Vagina (tissue), 2 donors: Measurements from ENCODE around the gene CCT6A. TPM values are rescaled to one million over a fixed set of nuclear protein-coding genes. Genes with fewer than 3 reads are reported as not detected.
"Not testable (repeated sequence)": the region's sequence is repeated elsewhere in the genome, so short reads cannot be mapped to it uniquely, and the experiment has no call there.

Experiments used
- DNase-seq, 2 donors: peaks; one replicate each; pipeline ENCODE4 v3.0.0-alpha.2; 2017; ENCODE audit errors: extremely low spot score in 2 of 2
- H3K27ac ChIP-seq: fragments of 200-600 bp; sonication (generic); one replicate; pipeline ENCODE4 v1.5.1; 2019
- H3K27me3 ChIP-seq: fragments of 200-600 bp; sonication (generic); one replicate; pipeline ENCODE4 v1.5.1; 2019
- H3K36me3 ChIP-seq, 2 donors: fragments of 200-600 bp; sonication (generic); one replicate each; pipeline ENCODE4 v1.5.1; 2017 to 2019
- H3K4me1 ChIP-seq: fragments of 200-600 bp; sonication (generic); one replicate; pipeline ENCODE4 v1.5.1; 2019
- H3K4me3 ChIP-seq, 2 donors: fragments of 200-600 bp; sonication (generic); 1 replicate in 1 of 2; 2 replicates in 1 of 2; pipeline ENCODE4 v1.5.1; 2016 to 2019
- H3K9me3 ChIP-seq: fragments of 200-600 bp; sonication (generic); one replicate; pipeline ENCODE4 v1.5.1; 2019
- CTCF ChIP-seq, 3 experiments: fragments of 450-650 bp in 2 of 3; fragments of 200-600 bp in 1 of 3; sonication (generic) in 1 of 3; IDR thresholded peaks; one replicate each; pipeline ENCODE4 v1.5.1; 2017 to 2019; ENCODE audit warnings: antibody characterized with exemption in 3 of 3, mild to moderate bottlenecking in 2 of 3, moderate library complexity in 2 of 3
- POLR2A ChIP-seq, 2 donors: fragments of 450-650 bp; IDR thresholded peaks; one replicate each; pipeline ENCODE4 v1.6.1; 2017; ENCODE audit warnings: antibody characterized with exemption in 2 of 2, mild to moderate bottlenecking in 2 of 2, moderate library complexity in 2 of 2
- POLR2AphosphoS5 ChIP-seq, 2 donors: sonication (generic); formaldehyde crosslinking; IDR thresholded peaks; one replicate each; pipeline ENCODE4 v1.9.0; 2017; ENCODE audit warnings: antibody characterized with exemption in 2 of 2, mild to moderate bottlenecking in 2 of 2, low read depth in 1 of 2; ENCODE audit not compliant: insufficient read depth in 1 of 2
- intact Hi-C: fragments of 100-400 bp; cut with DNase I; formaldehyde crosslinking; loops from one replicate; pipeline ENCODE4 v1.15.1; 2023
- total RNA-seq: library from RNA; depleted of rRNA; stranded (reverse); fragments of >200 nt; gene quantifications from one replicate; pipeline ENCODE4 v1.2.3, GENCODE V29; 2016

CCT6A gene
- total RNA-seq, 1 donor from 2014 or later: 82.0 TPM

- Histone ChIP-seq H3K9me3 (no peaks in the 10 kb centered on the region), H3K27ac (no peak overlapping the region), H3K36me3 (peaks cover 5 to 49% of the 10 kb centered on the region in 2 donors), H3K27me3 (no peaks in the 10 kb centered on the region), H3K4me1 (peaks cover 7% of the 10 kb centered on the region), H3K4me3 (no peak overlapping the region)
- intact Hi-C loops: no loop called here
- no peak for TF ChIP-seq POLR2AphosphoS5 (IDR thresholded peaks at IDR 0.05; ENCODE audit: insufficient read depth in 1 of 2, low read depth in 1 of 2)
- TF ChIP-seq CTCF (IDR thresholded peaks at IDR 0.05): no peak
- TF ChIP-seq POLR2A (IDR thresholded peaks at IDR 0.05): no peak
- no peak for DNase-seq
Measured at GRCh38 chr7:56099653-56100052, 48.1 kb downstream of the CCT6A start.

- intact Hi-C loops, H3K9me3 ChIP-seq, DNase-seq: not testable (repeated sequence)
Measured at GRCh38 chr7:56104138-56104537, 52.6 kb downstream of the CCT6A start.

GRCh38 chr7:56105508-56105907, 53.9 kb downstream of the CCT6A start:
- intact Hi-C loops: no loop called here
- H3K4me3 ChIP-seq: peak overlapping the region; percentile 79 to 98

More at GRCh38 chr7:56104138-56104537, 52.6 kb downstream of the CCT6A start:
- Histone ChIP-seq H3K4me1 (peaks cover 18% of the 10 kb centered on the region), H3K36me3 (peaks cover 5 to 48% of the 10 kb centered on the region in 2 donors)
- not testable (repeated sequence) for H3K27ac ChIP-seq, H3K4me3 ChIP-seq, H3K27me3 ChIP-seq

GRCh38 chr7:56106108-56107073, 54.8 kb downstream of the CCT6A start, which contains the start of gene CHCHD2:
TSS of gene CHCHD2 (minus strand) at chr7:56106476. CDS start at chr7:56106413, 63 bp downstream.
- Histone ChIP-seq H3K27ac (peak within 1 kb of the TSS; percentile 79), H3K9me3 (no peaks in the 10 kb centered on the region), H3K4me1 (peaks cover 18% of the 10 kb centered on the region), H3K4me3 (peak within 1 kb of the TSS; percentile 79 to 98), H3K27me3 (no peaks in the 10 kb centered on the region), H3K36me3 (peaks cover 5 to 29% of the 10 kb centered on the region in 2 donors)
- DNase-seq: peak in 1 of 2 donors; percentile 98
- intact Hi-C loops: no loop called here
- no peak for TF ChIP-seq CTCF (IDR thresholded peaks at IDR 0.05)
- peak; percentile 91 to 99 for TF ChIP-seq POLR2AphosphoS5 (IDR thresholded peaks at IDR 0.05; ENCODE audit: insufficient read depth in 1 of 2, low read depth in 1 of 2)
- TF ChIP-seq POLR2A (IDR thresholded peaks at IDR 0.05): peak in 1 of 2 donors; percentile 87

More at GRCh38 chr7:56105508-56105907, 53.9 kb downstream of the CCT6A start:
- Histone ChIP-seq H3K27ac (peak overlapping the region; percentile 79), H3K36me3 (peaks cover 5 to 38% of the 10 kb centered on the region in 2 donors), H3K9me3 (no peaks in the 10 kb centered on the region), H3K4me1 (peaks cover 18% of the 10 kb centered on the region), H3K27me3 (no peaks in the 10 kb centered on the region)
- TF ChIP-seq POLR2AphosphoS5 (IDR thresholded peaks at IDR 0.05; ENCODE audit: insufficient read depth in 1 of 2, low read depth in 1 of 2) (no peak), POLR2A (IDR thresholded peaks at IDR 0.05) (no peak), CTCF (IDR thresholded peaks at IDR 0.05) (no peak)
- no peak for DNase-seq

GRCh38 chr7:56107954-56108258, 56.3 kb downstream of the CCT6A start:
- H3K27ac ChIP-seq: no peak overlapping the region
- peaks cover 18% of the 10 kb centered on the region for H3K4me1 ChIP-seq
- H3K27me3 ChIP-seq: no peaks in the 10 kb centered on the region
- no peaks in the 10 kb centered on the region for H3K9me3 ChIP-seq
- peaks cover 0 to 14% of the 10 kb centered on the region in 2 donors for H3K36me3 ChIP-seq
- intact Hi-C loops: no loop called here
- TF ChIP-seq POLR2A (IDR thresholded peaks at IDR 0.05) (no peak), CTCF (IDR thresholded peaks at IDR 0.05) (no peak), POLR2AphosphoS5 (IDR thresholded peaks at IDR 0.05; ENCODE audit: insufficient read depth in 1 of 2, low read depth in 1 of 2) (no peak)
- DNase-seq: no peak
- H3K4me3 ChIP-seq: no peak overlapping the region
